Posterior vena cava (tissue), 2 donors: ENCODE results near the gene ANXA4. TPM values are rescaled to one million over a fixed set of nuclear protein-coding genes. Genes with fewer than 3 reads are reported as not detected.
"Not testable (repeated sequence)": the region's sequence is repeated elsewhere in the genome, so short reads cannot be mapped to it uniquely, and the experiment has no call there.

Source experiments
- DNase-seq: peaks from one replicate; pipeline ENCODE4 v3.0.0-alpha.2; 2020; ENCODE audit warnings: low spot score
- intact Hi-C, 2 donors: fragments of 100-400 bp; cut with DNase I; formaldehyde crosslinking; loops; one replicate each; pipeline versions ENCODE4 v1.14.1 to v1.14.2; 2022 to 2023
- total RNA-seq, 2 donors: library from RNA; stranded (reverse); fragmentation: NEBNext Ultra II Directional; extraction: Animal tissue kit (Norgen Biotek cat#: 25700); gene quantifications; one replicate each; pipeline ENCODE4 v1.2.1, GENCODE V29; 2021
- donor health status: DM: yes; HTN: yes; CAD: no.
- donor health status: DM: yes; HTN: yes; CAD: no.

The ANXA4 gene
- total RNA-seq, 2 donors from 2014 or later, result 90.8 to 92.2 TPM

- DNase-seq, result no peak
- intact Hi-C loops, result loop anchor here in 1 of 2 donors (5.0 kb wide), 1 partner anchor 54 kb away; the partner anchor contains the start of gene ANXA4
Observed at GRCh38 chr2:69796174-69796573, 54.2 kb downstream of the ANXA4 start.

GRCh38 chr2:69797235-69797634, 55.3 kb downstream of the ANXA4 start:
- intact Hi-C loops, result loop anchor here in 1 of 2 donors (5.0 kb wide), 1 partner anchor 55 kb away; the partner anchor contains the start of gene ANXA4
- no peak for DNase-seq

DNA sequence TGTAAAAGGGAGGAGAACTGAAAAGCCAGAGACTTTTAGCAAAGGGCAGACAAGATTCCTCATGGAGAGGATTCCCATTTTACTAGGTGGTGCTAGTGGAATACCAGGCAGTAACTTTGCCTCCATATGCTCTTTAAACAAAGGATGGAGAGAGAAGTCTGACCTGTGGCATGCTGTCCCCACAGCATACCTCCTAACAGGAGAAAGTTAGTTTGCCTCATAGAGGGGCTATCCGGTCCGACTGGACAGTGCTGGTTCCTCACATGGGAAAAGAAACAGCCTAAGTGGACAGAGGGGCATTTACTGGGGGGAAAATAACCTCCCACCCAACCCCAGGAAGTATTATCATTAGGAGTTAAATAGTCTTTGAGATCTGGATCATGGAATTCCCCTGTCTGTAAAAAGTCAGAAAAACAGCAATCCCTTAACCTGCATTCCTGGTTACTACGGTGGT, 55.9 kb downstream of the ANXA4 start:
- intact Hi-C loops, result loop anchor here in 1 of 2 donors (5.0 kb wide), 1 partner anchor 56 kb away; the partner anchor contains the start of gene ANXA4
- DNase-seq, result no peak

- intact Hi-C loops, result loop anchor here in 1 of 2 donors (5.0 kb wide), 1 partner anchor 56 kb away; the partner anchor contains the start of gene ANXA4
- no peak for DNase-seq
Observed at GRCh38 chr2:69798290-69798908, 56.5 kb downstream of the ANXA4 start.

DNA sequence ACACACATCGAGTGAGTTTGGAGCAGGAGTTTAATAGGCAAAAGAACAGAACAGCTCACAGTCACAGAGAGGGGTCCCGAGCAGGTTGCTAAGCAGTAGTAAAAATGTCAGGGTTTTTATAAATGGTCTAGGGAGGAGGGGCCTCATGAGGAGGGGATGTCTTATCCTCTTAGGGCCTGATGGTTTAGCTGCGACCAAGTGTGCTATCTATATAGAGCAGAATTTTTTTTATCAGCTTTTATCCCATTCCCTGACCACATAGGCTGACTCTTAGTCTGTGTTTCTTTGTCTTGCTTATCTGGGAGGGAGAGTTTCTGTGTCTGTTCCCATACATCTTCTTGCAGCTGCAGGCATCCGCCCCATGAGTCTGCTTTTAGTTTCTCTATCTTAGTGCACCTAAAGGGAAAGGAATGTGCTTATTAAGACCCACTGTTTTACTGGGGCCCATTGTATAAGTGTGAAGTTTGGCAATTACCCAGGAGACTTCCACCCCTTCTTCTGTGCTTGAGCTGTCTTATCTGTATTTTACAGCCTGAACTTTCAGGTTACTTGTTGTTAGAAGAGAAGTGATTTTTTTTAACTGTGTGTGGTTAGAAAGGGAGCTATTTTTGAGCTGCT, 57.1 kb downstream of the ANXA4 start:
- intact Hi-C loops, result loop anchor here in 1 of 2 donors (5.0 kb wide), 1 partner anchor 57 kb away; the partner anchor contains the start of gene ANXA4
- DNase-seq, result no peak

DNA sequence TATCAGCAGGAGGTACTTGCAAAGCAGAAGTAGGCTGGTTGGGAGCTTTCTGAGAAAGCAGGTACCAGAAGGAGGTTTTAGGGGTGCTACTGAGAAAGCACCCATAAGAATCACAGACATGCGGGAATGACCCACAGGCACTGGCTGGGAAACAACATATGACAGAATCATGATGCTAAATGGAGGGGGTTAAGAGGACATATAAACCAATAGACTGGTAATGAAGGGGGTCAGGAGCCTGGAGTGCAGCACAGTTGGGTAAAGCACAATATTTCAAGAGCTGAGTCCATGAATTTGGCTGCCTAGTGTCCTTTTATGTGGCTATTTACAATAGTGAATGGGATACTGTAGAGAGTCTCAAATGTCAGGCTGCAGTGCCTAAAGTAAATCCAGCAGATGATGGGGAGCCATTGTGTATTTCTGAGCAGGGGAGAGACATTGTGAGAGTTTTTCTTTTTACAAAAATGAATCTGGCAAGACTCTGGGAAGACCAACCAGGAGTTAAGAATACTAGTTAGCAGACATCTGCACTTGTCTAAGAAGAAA, 59.9 kb downstream of the ANXA4 start:
- DNase-seq, result no peak
- intact Hi-C loops, result no loop called here

GRCh38 chr2:69802781-69803367, 60.9 kb downstream of the ANXA4 start:
- DNase-seq, intact Hi-C loops: not testable (repeated sequence)

DNA sequence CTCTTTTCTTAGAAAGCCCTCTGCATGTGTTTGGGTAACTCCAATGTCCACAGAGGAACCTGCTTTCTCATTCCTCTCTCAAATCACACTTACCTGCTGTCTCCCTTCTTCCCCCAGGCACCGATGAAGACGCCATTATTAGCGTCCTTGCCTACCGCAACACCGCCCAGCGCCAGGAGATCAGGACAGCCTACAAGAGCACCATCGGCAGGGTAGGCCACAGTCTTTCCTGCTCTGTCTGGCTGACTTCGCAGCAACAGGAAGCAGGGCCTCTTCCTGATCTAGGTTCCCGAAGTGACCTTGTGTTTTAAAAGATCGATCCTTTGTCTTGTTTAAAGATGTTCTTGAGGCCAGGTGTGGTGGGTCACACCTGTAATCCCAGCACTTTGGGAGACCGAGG, 62.5 kb downstream of the ANXA4 start:
- no peak for DNase-seq
- intact Hi-C loops, result no loop called here

DNA sequence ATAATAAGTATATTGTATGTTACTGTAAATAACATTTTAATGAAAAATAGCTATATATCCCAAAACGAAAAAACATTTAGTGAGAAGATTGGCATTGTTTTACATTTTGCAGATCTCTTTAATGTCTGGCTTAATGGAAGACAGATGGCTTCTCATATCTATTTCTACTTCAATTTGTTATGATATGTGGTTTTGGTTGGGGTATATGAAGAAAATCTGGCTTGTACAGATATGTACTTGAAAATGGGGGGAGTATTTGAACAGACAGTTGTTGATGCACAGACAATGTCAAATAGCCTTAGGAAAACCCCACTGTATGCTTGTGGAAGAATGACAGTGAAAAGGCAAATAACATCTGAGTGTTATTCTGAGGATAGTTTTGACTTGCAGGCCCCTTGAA, 64.0 kb downstream of the ANXA4 start:
- intact Hi-C loops, result no loop called here
- DNase-seq, result no peak

- intact Hi-C loops, result no loop called here
- DNase-seq, result no peak
Observed at GRCh38 chr2:69807821-69808540, 66.0 kb downstream of the ANXA4 start.

- DNase-seq, result no peak
- intact Hi-C loops, result no loop called here
Observed at GRCh38 chr2:69810550-69810949, 68.6 kb downstream of the ANXA4 start.

- intact Hi-C loops, result no loop called here
- DNase-seq, result no peak
Observed at GRCh38 chr2:69811018-69811417, 69.1 kb downstream of the ANXA4 start.

DNA sequence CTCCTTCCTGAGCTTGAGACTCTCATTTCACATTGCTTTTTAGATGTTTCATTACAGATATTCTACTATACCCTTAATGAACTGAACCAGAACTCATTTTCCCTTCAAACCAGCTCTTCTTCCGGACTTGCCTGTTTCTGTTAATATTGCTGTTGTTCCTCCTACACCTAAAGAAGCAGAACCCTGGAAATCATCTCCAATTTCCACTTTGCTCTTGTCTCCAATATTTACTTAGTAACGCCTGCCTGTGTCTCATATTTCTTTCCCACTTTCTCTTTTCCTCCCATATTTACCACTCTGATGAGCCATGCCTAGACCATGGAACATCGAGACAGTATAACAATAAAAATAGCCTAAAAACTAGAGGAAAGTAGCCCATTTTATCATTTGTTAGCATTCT, 69.7 kb downstream of the ANXA4 start:
- intact Hi-C loops, result no loop called here
- no peak for DNase-seq

DNA sequence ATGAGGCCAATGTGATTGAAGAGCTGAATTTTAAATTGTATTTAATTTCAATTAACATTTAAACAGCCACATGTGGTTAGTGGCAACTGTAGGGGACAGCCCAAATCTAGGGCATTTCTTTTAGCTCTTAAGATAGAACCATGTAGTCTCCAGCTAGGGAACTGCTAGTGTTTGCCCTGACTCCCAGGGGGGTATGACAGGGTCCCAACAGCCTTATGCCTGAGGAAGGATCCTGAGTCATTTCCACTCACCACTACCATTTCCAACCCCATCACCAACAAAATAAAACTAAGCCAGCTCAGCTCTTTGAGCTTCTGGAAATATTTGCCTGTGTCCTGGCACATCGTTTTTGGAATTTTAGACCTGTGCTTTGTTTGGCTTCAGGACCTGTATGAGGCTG, 73.8 kb downstream of the ANXA4 start:
- intact Hi-C loops, result loop anchor here in 1 of 2 donors (2.0 kb wide), 1 partner anchor 91 kb away; no protein-coding TSS in a partner anchor
- DNase-seq, result no peak

- DNase-seq, result no peak
- intact Hi-C loops, result loop anchor here in 1 of 2 donors (2.0 kb wide), 1 partner anchor 92 kb away; no protein-coding TSS in a partner anchor
Observed at GRCh38 chr2:69816923-69817542, 75.1 kb downstream of the ANXA4 start.

- intact Hi-C loops, result loop anchor here (2.0 kb wide), 1 partner anchor 93 kb away; no protein-coding TSS in a partner anchor
- no peak for DNase-seq
Observed at GRCh38 chr2:69817729-69818501, 76.0 kb downstream of the ANXA4 start.

- intact Hi-C loops, result no loop called here
- no peak for DNase-seq
Observed at GRCh38 chr2:69827796-69828540, 86.0 kb downstream of the ANXA4 start.

GRCh38 chr2:69828938-69829255, 87.0 kb downstream of the ANXA4 start:
- no peak for DNase-seq
- intact Hi-C loops, result no loop called here
